B cell (primary cell): ENCODE data around the gene SPINK5.

ENCODE experiments used
- EZH2 ChIP-seq: IDR thresholded peaks from 2 replicates; pipeline ENCODE4 v1.6.1; 2012; ENCODE audit warnings: borderline replicate concordance, low read depth, mild to moderate bottlenecking, moderate library complexity, low read length; ENCODE audit not compliant: insufficient read depth, poor library complexity, severe bottlenecking
- TF ChIP-seq, protein P1 (sequence below): fragments of 200-600 bp; IDR thresholded peaks from one replicate; pipeline ENCODE4 v1.8.0; 2022; ENCODE audit warnings: antibody characterized with exemption, mild to moderate bottlenecking

GRCh38 chr5:148084269-148084668 lies 20.5 kb downstream of the SPINK5 start:
- TF ChIP-seq, protein P1, sequence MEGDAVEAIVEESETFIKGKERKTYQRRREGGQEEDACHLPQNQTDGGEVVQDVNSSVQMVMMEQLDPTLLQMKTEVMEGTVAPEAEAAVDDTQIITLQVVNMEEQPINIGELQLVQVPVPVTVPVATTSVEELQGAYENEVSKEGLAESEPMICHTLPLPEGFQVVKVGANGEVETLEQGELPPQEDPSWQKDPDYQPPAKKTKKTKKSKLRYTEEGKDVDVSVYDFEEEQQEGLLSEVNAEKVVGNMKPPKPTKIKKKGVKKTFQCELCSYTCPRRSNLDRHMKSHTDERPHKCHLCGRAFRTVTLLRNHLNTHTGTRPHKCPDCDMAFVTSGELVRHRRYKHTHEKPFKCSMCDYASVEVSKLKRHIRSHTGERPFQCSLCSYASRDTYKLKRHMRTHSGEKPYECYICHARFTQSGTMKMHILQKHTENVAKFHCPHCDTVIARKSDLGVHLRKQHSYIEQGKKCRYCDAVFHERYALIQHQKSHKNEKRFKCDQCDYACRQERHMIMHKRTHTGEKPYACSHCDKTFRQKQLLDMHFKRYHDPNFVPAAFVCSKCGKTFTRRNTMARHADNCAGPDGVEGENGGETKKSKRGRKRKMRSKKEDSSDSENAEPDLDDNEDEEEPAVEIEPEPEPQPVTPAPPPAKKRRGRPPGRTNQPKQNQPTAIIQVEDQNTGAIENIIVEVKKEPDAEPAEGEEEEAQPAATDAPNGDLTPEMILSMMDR = no peak
- no peak for TF ChIP-seq EZH2
